ENCODE data around the gene HIGD1B. TPM values are rescaled to one million over a fixed set of nuclear protein-coding genes. Genes with fewer than 3 reads are reported as not detected.
"Not testable (repeated sequence)": the region's sequence is repeated elsewhere in the genome, so short reads cannot be mapped to it uniquely, and the experiment has no call there.

The HIGD1B gene
- total RNA-seq, 1 donor from 2014 or later: 8.9 TPM

- Histone ChIP-seq H3K9ac (ENCODE audit: low read depth in 1 of 3, low read length in 3 of 3) (no peak overlapping the region), H3K27ac (ENCODE audit: low read depth, low read length) (no peak overlapping the region), H3K27me3 (ENCODE audit: control insufficient read depth in 3 of 3, insufficient read depth in 3 of 3, low read length in 3 of 3) (peaks cover 9 to 10% (median 9%) of the 10 kb centered on the region in 3 donors)
These were observed 27.0 kb upstream of the HIGD1B start for GRCh38 chr17:44820631-44821212.

GRCh38 chr17:44825236-44825635 lies 22.4 kb upstream of the HIGD1B start:
- not testable (repeated sequence) for H3K9me3 ChIP-seq (ENCODE audit: control insufficient read depth in 3 of 3, low read length in 3 of 3); H3K9ac ChIP-seq (ENCODE audit: low read depth in 1 of 3, low read length in 3 of 3); H3K4me1 ChIP-seq (ENCODE audit: control insufficient read depth in 3 of 3, insufficient read depth in 3 of 3, low read length in 3 of 3); H3K4me3 ChIP-seq (ENCODE audit: low read length in 3 of 3); H3K27ac ChIP-seq (ENCODE audit: low read depth, low read length); H3K36me3 ChIP-seq (ENCODE audit: control insufficient read depth in 3 of 3, insufficient read depth in 3 of 3, low read length in 3 of 3)
- peaks cover 34 to 43% (median 37%) of the 10 kb centered on the region in 3 donors for H3K27me3 ChIP-seq (ENCODE audit: control insufficient read depth in 3 of 3, insufficient read depth in 3 of 3, low read length in 3 of 3)

More at GRCh38 chr17:44820631-44821212, 27.0 kb upstream of the HIGD1B start:
- Histone ChIP-seq H3K4me1 (ENCODE audit: control insufficient read depth in 3 of 3, insufficient read depth in 3 of 3, low read length in 3 of 3) (no peaks in the 10 kb centered on the region), H3K36me3 (ENCODE audit: control insufficient read depth in 3 of 3, insufficient read depth in 3 of 3, low read length in 3 of 3) (no peaks in the 10 kb centered on the region), H3K9me3 (ENCODE audit: control insufficient read depth in 3 of 3, low read length in 3 of 3) (no peaks in the 10 kb centered on the region), H3K4me3 (ENCODE audit: low read length in 3 of 3) (no peak overlapping the region)

- Histone ChIP-seq H3K9ac (ENCODE audit: low read depth in 1 of 3, low read length in 3 of 3) (no peak overlapping the region), H3K27me3 (ENCODE audit: control insufficient read depth in 3 of 3, insufficient read depth in 3 of 3, low read length in 3 of 3) (peaks cover 44 to 53% (median 45%) of the 10 kb centered on the region in 3 donors), H3K4me3 (ENCODE audit: low read length in 3 of 3) (no peak overlapping the region), H3K9me3 (ENCODE audit: control insufficient read depth in 3 of 3, low read length in 3 of 3) (no peaks in the 10 kb centered on the region), H3K4me1 (ENCODE audit: control insufficient read depth in 3 of 3, insufficient read depth in 3 of 3, low read length in 3 of 3) (peaks cover 0 to 4% (median 4%) of the 10 kb centered on the region in 3 donors), H3K36me3 (ENCODE audit: control insufficient read depth in 3 of 3, insufficient read depth in 3 of 3, low read length in 3 of 3) (no peaks in the 10 kb centered on the region), H3K27ac (ENCODE audit: low read depth, low read length) (no peak overlapping the region)
These were observed 21.4 kb upstream of the HIGD1B start for GRCh38 chr17:44826123-44826790.

GRCh38 chr17:44827863-44828262 lies 19.8 kb upstream of the HIGD1B start:
- H3K9me3 ChIP-seq (ENCODE audit: control insufficient read depth in 3 of 3, low read length in 3 of 3): no peaks in the 10 kb centered on the region
- H3K27me3 ChIP-seq (ENCODE audit: control insufficient read depth in 3 of 3, insufficient read depth in 3 of 3, low read length in 3 of 3): peaks cover 49 to 60% (median 53%) of the 10 kb centered on the region in 3 donors
- no peak overlapping the region for H3K27ac ChIP-seq (ENCODE audit: low read depth, low read length)
- H3K4me3 ChIP-seq (ENCODE audit: low read length in 3 of 3): no peak overlapping the region
- peaks cover 0 to 4% (median 4%) of the 10 kb centered on the region in 3 donors for H3K4me1 ChIP-seq (ENCODE audit: control insufficient read depth in 3 of 3, insufficient read depth in 3 of 3, low read length in 3 of 3)
- H3K36me3 ChIP-seq (ENCODE audit: control insufficient read depth in 3 of 3, insufficient read depth in 3 of 3, low read length in 3 of 3): no peaks in the 10 kb centered on the region
- H3K9ac ChIP-seq (ENCODE audit: low read depth in 1 of 3, low read length in 3 of 3): no peak overlapping the region

GRCh38 chr17:44828919-44829522 lies 18.7 kb upstream of the HIGD1B start:
- H3K9ac ChIP-seq (ENCODE audit: low read depth in 1 of 3, low read length in 3 of 3): peak overlapping the region; percentile 5 to 60 (median 11)
- peaks cover 49 to 66% (median 60%) of the 10 kb centered on the region in 3 donors for H3K27me3 ChIP-seq (ENCODE audit: control insufficient read depth in 3 of 3, insufficient read depth in 3 of 3, low read length in 3 of 3)
- H3K27ac ChIP-seq (ENCODE audit: low read depth, low read length): peak overlapping the region; percentile 30
- H3K36me3 ChIP-seq (ENCODE audit: control insufficient read depth in 3 of 3, insufficient read depth in 3 of 3, low read length in 3 of 3): no peaks in the 10 kb centered on the region
- peak overlapping the region; percentile 32 to 52 (median 32) for H3K4me3 ChIP-seq (ENCODE audit: low read length in 3 of 3)
- H3K4me1 ChIP-seq (ENCODE audit: control insufficient read depth in 3 of 3, insufficient read depth in 3 of 3, low read length in 3 of 3): peaks cover 0 to 4% (median 4%) of the 10 kb centered on the region in 3 donors
- no peaks in the 10 kb centered on the region for H3K9me3 ChIP-seq (ENCODE audit: control insufficient read depth in 3 of 3, low read length in 3 of 3)

- peaks cover 0 to 4% (median 4%) of the 10 kb centered on the region in 3 donors for H3K4me1 ChIP-seq (ENCODE audit: control insufficient read depth in 3 of 3, insufficient read depth in 3 of 3, low read length in 3 of 3)
- H3K27ac ChIP-seq (ENCODE audit: low read depth, low read length): peak within 1 kb of the TSS; percentile 30
- H3K27me3 ChIP-seq (ENCODE audit: control insufficient read depth in 3 of 3, insufficient read depth in 3 of 3, low read length in 3 of 3): peaks cover 44 to 63% (median 60%) of the 10 kb centered on the region in 3 donors
- H3K4me3 ChIP-seq (ENCODE audit: low read length in 3 of 3): peak within 1 kb of the TSS; percentile 32 to 52 (median 49)
- H3K9ac ChIP-seq (ENCODE audit: low read depth in 1 of 3, low read length in 3 of 3): peak within 1 kb of the TSS; percentile 11 to 60 (median 33)
- no peaks in the 10 kb centered on the region for H3K36me3 ChIP-seq (ENCODE audit: control insufficient read depth in 3 of 3, insufficient read depth in 3 of 3, low read length in 3 of 3)
- H3K9me3 ChIP-seq (ENCODE audit: control insufficient read depth in 3 of 3, low read length in 3 of 3): no peaks in the 10 kb centered on the region
These were observed 17.9 kb upstream of the HIGD1B start, which contains the start of gene GJC1 for GRCh38 chr17:44829523-44830358. Gene GJC1 (minus strand): TSS chr17:44830287. CDS start chr17:44805817, 24,470 bp downstream.

GRCh38 chr17:44830359-44831288 lies 17.1 kb upstream of the HIGD1B start:
- H3K4me1 ChIP-seq (ENCODE audit: control insufficient read depth in 3 of 3, insufficient read depth in 3 of 3, low read length in 3 of 3): peaks cover 0 to 4% (median 4%) of the 10 kb centered on the region in 3 donors
- H3K9ac ChIP-seq (ENCODE audit: low read depth in 1 of 3, low read length in 3 of 3): peak overlapping the region in 2 of 3 donors; percentile 33 to 50
- H3K27me3 ChIP-seq (ENCODE audit: control insufficient read depth in 3 of 3, insufficient read depth in 3 of 3, low read length in 3 of 3): peaks cover 40 to 59% (median 55%) of the 10 kb centered on the region in 3 donors
- no peaks in the 10 kb centered on the region for H3K9me3 ChIP-seq (ENCODE audit: control insufficient read depth in 3 of 3, low read length in 3 of 3)
- no peaks in the 10 kb centered on the region for H3K36me3 ChIP-seq (ENCODE audit: control insufficient read depth in 3 of 3, insufficient read depth in 3 of 3, low read length in 3 of 3)
- peak overlapping the region; percentile 23 to 49 (median 41) for H3K4me3 ChIP-seq (ENCODE audit: low read length in 3 of 3)
- no peak overlapping the region for H3K27ac ChIP-seq (ENCODE audit: low read depth, low read length)

- H3K9me3 ChIP-seq (ENCODE audit: control insufficient read depth in 3 of 3, low read length in 3 of 3): no peaks in the 10 kb centered on the region
- peak overlapping the region in 1 of 3 donors; percentile 7 for H3K4me3 ChIP-seq (ENCODE audit: low read length in 3 of 3)
- peaks cover 0 to 4% (median 4%) of the 10 kb centered on the region in 3 donors for H3K4me1 ChIP-seq (ENCODE audit: control insufficient read depth in 3 of 3, insufficient read depth in 3 of 3, low read length in 3 of 3)
- H3K27ac ChIP-seq (ENCODE audit: low read depth, low read length): no peak overlapping the region
- no peaks in the 10 kb centered on the region for H3K36me3 ChIP-seq (ENCODE audit: control insufficient read depth in 3 of 3, insufficient read depth in 3 of 3, low read length in 3 of 3)
- H3K27me3 ChIP-seq (ENCODE audit: control insufficient read depth in 3 of 3, insufficient read depth in 3 of 3, low read length in 3 of 3): peaks cover 36 to 54% (median 50%) of the 10 kb centered on the region in 3 donors
- H3K9ac ChIP-seq (ENCODE audit: low read depth in 1 of 3, low read length in 3 of 3): no peak overlapping the region
These were observed 16.3 kb upstream of the HIGD1B start for GRCh38 chr17:44831371-44831770.

- Histone ChIP-seq H3K9me3 (ENCODE audit: control insufficient read depth in 3 of 3, low read length in 3 of 3) (no peaks in the 10 kb centered on the region), H3K27me3 (ENCODE audit: control insufficient read depth in 3 of 3, insufficient read depth in 3 of 3, low read length in 3 of 3) (peaks cover 28 to 46% (median 42%) of the 10 kb centered on the region in 3 donors), H3K9ac (ENCODE audit: low read depth in 1 of 3, low read length in 3 of 3) (no peak overlapping the region), H3K4me1 (ENCODE audit: control insufficient read depth in 3 of 3, insufficient read depth in 3 of 3, low read length in 3 of 3) (peaks cover 0 to 4% (median 4%) of the 10 kb centered on the region in 3 donors), H3K4me3 (ENCODE audit: low read length in 3 of 3) (no peak overlapping the region), H3K27ac (ENCODE audit: low read depth, low read length) (no peak overlapping the region), H3K36me3 (ENCODE audit: control insufficient read depth in 3 of 3, insufficient read depth in 3 of 3, low read length in 3 of 3) (no peaks in the 10 kb centered on the region)
These were observed 14.9 kb upstream of the HIGD1B start for GRCh38 chr17:44832805-44833204.
